Vagina (tissue), 2 donors: ENCODE results near the gene ZNF831. TPM values are rescaled to one million over a fixed set of nuclear protein-coding genes. Genes with fewer than 3 reads are reported as not detected.

Experiments
- DNase-seq, 2 donors: peaks; one replicate each; pipeline ENCODE4 v3.0.0-alpha.2; 2017; ENCODE audit errors: extremely low spot score in 2 of 2
- H3K27ac ChIP-seq: fragments of 200-600 bp; sonication (generic); one replicate; pipeline ENCODE4 v1.5.1; 2019
- H3K27me3 ChIP-seq: fragments of 200-600 bp; sonication (generic); one replicate; pipeline ENCODE4 v1.5.1; 2019
- H3K36me3 ChIP-seq, 2 donors: fragments of 200-600 bp; sonication (generic); one replicate each; pipeline ENCODE4 v1.5.1; 2017 to 2019
- H3K4me1 ChIP-seq: fragments of 200-600 bp; sonication (generic); one replicate; pipeline ENCODE4 v1.5.1; 2019
- H3K4me3 ChIP-seq, 2 donors: fragments of 200-600 bp; sonication (generic); 1 replicate in 1 of 2; 2 replicates in 1 of 2; pipeline ENCODE4 v1.5.1; 2016 to 2019
- H3K9me3 ChIP-seq: fragments of 200-600 bp; sonication (generic); one replicate; pipeline ENCODE4 v1.5.1; 2019
- POLR2A ChIP-seq, 2 donors: fragments of 450-650 bp; IDR thresholded peaks; one replicate each; pipeline ENCODE4 v1.6.1; 2017; ENCODE audit warnings: antibody characterized with exemption in 2 of 2, mild to moderate bottlenecking in 2 of 2, moderate library complexity in 2 of 2
- POLR2AphosphoS5 ChIP-seq, 2 donors: sonication (generic); formaldehyde crosslinking; IDR thresholded peaks; one replicate each; pipeline ENCODE4 v1.9.0; 2017; ENCODE audit warnings: antibody characterized with exemption in 2 of 2, mild to moderate bottlenecking in 2 of 2, low read depth in 1 of 2; ENCODE audit not compliant: insufficient read depth in 1 of 2
- intact Hi-C: fragments of 100-400 bp; cut with DNase I; formaldehyde crosslinking; loops from one replicate; pipeline ENCODE4 v1.15.1; 2023
- total RNA-seq: library from RNA; depleted of rRNA; stranded (reverse); fragments of >200 nt; gene quantifications from one replicate; pipeline ENCODE4 v1.2.3, GENCODE V29; 2016
- TF ChIP-seq, protein P1 (sequence below), 3 experiments: fragments of 450-650 bp in 2 of 3; fragments of 200-600 bp in 1 of 3; sonication (generic) in 1 of 3; IDR thresholded peaks; one replicate each; pipeline ENCODE4 v1.5.1; 2017 to 2019; ENCODE audit warnings: antibody characterized with exemption in 3 of 3, mild to moderate bottlenecking in 2 of 3, moderate library complexity in 2 of 3

The ZNF831 gene
- total RNA-seq, 1 donor from 2014 or later, result 2.2 TPM

DNA sequence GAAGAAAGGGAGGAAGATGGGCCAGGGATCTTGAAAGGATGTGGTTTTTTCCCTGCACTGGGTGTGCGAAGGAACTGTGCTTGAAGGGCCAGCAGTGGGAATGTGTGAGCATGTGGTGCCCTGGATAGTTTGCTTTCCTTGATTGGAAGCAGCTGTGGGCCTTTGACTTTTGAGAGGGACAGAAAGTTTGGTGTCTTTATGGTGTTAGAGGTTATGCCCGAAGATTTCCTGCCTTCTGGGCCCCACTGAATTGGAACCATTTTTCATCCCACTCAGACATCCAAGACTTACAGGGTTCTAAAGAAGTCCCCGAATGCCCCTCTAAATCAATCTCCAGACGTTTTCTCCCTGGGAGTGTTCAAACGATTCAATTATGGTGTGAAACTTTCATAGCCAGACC, 113.3 kb downstream of the ZNF831 start:
- Histone ChIP-seq H3K4me1 (no peaks in the 10 kb centered on the region), H3K9me3 (no peaks in the 10 kb centered on the region), H3K36me3 (no peaks in the 10 kb centered on the region), H3K4me3 (no peak overlapping the region), H3K27ac (no peak overlapping the region), H3K27me3 (no peaks in the 10 kb centered on the region)
- intact Hi-C loops, result no loop called here
- no peak for DNase-seq
- no peak for TF ChIP-seq POLR2AphosphoS5 (IDR thresholded peaks at IDR 0.05; ENCODE audit: insufficient read depth in 1 of 2, low read depth in 1 of 2)
- TF ChIP-seq, protein P1, sequence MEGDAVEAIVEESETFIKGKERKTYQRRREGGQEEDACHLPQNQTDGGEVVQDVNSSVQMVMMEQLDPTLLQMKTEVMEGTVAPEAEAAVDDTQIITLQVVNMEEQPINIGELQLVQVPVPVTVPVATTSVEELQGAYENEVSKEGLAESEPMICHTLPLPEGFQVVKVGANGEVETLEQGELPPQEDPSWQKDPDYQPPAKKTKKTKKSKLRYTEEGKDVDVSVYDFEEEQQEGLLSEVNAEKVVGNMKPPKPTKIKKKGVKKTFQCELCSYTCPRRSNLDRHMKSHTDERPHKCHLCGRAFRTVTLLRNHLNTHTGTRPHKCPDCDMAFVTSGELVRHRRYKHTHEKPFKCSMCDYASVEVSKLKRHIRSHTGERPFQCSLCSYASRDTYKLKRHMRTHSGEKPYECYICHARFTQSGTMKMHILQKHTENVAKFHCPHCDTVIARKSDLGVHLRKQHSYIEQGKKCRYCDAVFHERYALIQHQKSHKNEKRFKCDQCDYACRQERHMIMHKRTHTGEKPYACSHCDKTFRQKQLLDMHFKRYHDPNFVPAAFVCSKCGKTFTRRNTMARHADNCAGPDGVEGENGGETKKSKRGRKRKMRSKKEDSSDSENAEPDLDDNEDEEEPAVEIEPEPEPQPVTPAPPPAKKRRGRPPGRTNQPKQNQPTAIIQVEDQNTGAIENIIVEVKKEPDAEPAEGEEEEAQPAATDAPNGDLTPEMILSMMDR (IDR thresholded peaks at IDR 0.05), result no peak
- TF ChIP-seq POLR2A (IDR thresholded peaks at IDR 0.05), result no peak

DNA sequence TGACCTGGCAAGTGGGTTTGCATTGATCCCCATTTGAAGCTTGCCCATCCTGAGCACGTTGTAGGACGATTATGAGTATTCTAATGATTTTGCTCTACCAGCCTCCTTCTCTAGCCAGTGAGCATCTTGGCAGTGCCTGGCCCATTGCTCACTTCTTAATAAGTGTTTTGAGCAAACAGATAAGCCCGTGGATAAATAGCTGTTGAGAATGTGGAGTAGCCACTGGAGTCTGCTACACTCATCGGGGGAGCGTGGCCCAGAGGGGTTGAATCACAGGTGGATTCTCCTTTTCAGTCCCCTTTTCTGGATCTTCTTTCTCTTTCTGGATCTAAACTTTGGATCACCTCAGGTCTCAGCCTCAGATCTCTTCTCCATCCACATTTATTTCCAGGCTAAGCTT, 120.8 kb downstream of the ZNF831 start:
- intact Hi-C loops, result no loop called here
- Histone ChIP-seq H3K27me3 (no peaks in the 10 kb centered on the region), H3K4me1 (no peaks in the 10 kb centered on the region), H3K36me3 (no peaks in the 10 kb centered on the region), H3K27ac (no peak overlapping the region), H3K9me3 (no peaks in the 10 kb centered on the region), H3K4me3 (no peak overlapping the region)
- TF ChIP-seq, protein P1 (IDR thresholded peaks at IDR 0.05), result no peak
- TF ChIP-seq POLR2AphosphoS5 (IDR thresholded peaks at IDR 0.05; ENCODE audit: insufficient read depth in 1 of 2, low read depth in 1 of 2) (no peak), POLR2A (IDR thresholded peaks at IDR 0.05) (no peak)
- DNase-seq, result no peak

DNA sequence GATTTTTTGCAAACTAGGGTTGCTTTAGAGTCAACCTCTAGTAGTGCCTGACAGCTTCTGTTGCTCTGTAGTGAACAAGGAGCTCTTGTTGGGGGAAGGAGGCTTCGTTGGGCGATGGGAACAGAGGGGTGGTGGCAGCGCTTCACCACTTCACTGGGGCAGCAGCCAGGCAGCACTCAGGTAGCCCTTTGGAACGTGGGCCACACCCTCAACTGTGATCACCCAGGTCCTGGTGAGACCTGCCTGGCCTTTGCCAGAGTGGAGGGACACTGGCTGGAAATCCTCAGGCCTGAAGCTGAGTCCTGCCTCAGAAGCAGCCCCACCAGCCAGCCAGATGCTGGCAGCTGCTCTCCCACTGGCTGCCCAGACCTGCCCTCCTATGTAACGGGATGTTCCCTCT, 126.4 kb downstream of the ZNF831 start:
- TF ChIP-seq POLR2A (IDR thresholded peaks at IDR 0.05) (no peak), POLR2AphosphoS5 (IDR thresholded peaks at IDR 0.05; ENCODE audit: insufficient read depth in 1 of 2, low read depth in 1 of 2) (no peak)
- TF ChIP-seq, protein P1 (IDR thresholded peaks at IDR 0.05), result no peak
- DNase-seq, result no peak
- Histone ChIP-seq H3K4me3 (no peak overlapping the region), H3K9me3 (no peaks in the 10 kb centered on the region), H3K27me3 (no peaks in the 10 kb centered on the region), H3K27ac (no peak overlapping the region), H3K4me1 (no peaks in the 10 kb centered on the region), H3K36me3 (no peaks in the 10 kb centered on the region)
- intact Hi-C loops, result no loop called here

DNA sequence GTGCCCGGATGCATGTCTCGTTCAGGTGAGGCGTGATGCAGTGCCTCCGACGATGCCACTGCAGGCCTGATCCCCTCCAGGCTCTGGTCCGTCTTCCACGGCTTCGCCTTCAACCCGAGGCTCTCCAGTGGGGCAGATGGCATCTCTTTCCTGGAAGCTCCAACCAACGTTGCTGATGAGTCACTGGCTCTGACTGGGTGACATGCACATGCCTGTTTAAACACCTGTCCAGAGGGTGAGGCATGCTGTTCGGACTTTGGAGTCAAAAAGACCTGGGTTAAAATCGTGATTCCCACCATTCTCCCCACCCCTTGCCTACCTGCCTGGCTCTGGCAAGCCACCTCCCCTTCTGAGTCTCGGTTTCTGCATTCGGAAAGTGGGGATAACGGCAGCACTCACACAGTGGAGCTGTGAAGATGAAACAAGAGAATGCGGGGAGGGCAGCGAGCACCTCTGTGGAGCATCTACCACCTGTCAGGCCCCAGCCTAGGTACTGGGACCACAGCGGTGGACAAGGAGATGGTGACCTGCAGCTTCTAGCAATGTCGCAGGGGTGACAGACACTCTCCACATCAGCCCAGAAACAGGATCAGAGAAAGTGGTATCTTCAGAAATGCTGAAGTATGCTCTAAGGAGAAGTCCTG, 128.2 kb downstream of the ZNF831 start:
- H3K27ac ChIP-seq, result no peak overlapping the region
- no peaks in the 10 kb centered on the region for H3K27me3 ChIP-seq
- intact Hi-C loops, result no loop called here
- H3K4me3 ChIP-seq, result no peak overlapping the region
- no peaks in the 10 kb centered on the region for H3K36me3 ChIP-seq
- no peak for DNase-seq
- no peaks in the 10 kb centered on the region for H3K9me3 ChIP-seq
- TF ChIP-seq POLR2A (IDR thresholded peaks at IDR 0.05), result no peak
- TF ChIP-seq, protein P1 (IDR thresholded peaks at IDR 0.05), result no peak
- no peaks in the 10 kb centered on the region for H3K4me1 ChIP-seq

DNA sequence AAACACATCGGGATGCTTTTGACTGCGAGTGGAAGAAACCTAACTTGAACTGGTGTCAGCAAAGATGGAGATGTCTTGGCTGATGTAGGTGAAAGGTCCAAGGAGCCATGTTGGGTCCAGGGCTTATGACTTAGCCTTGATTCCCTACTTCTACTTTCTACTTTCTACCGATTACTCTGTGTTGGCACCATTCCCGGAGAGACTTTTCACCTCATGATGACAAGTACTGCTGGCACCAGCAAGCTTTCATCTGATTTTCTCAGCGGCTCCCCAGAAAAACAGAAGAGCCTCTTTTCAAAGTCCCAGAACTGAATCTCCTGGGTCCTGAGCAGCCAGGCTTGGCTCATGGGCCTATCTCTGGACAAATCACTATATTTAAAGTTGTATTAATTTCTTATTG, 131.9 kb downstream of the ZNF831 start:
- Histone ChIP-seq H3K27me3 (no peaks in the 10 kb centered on the region), H3K4me3 (no peak overlapping the region), H3K9me3 (no peaks in the 10 kb centered on the region), H3K27ac (no peak overlapping the region), H3K36me3 (no peaks in the 10 kb centered on the region), H3K4me1 (peaks cover 5% of the 10 kb centered on the region)
- TF ChIP-seq, protein P1 (IDR thresholded peaks at IDR 0.05), result no peak
- TF ChIP-seq POLR2AphosphoS5 (IDR thresholded peaks at IDR 0.05; ENCODE audit: insufficient read depth in 1 of 2, low read depth in 1 of 2), result no peak
- no peak for TF ChIP-seq POLR2A (IDR thresholded peaks at IDR 0.05)
- intact Hi-C loops, result no loop called here
- DNase-seq, result no peak
